ENCODE results near the gene RIC8B.

RIC8B gene

GRCh38 chr12:106766393-106766826 is 8.1 kb upstream of the RIC8B start:
- H3K4me3 ChIP-seq (replicated peaks in 1 of 2; ENCODE audit: low read depth in 2 of 2, low read length in 2 of 2) = no peak overlapping the region
- peak; percentile 28 to 89 for DNase-seq (ENCODE audit: low read depth in 2 of 2)
- TF ChIP-seq, protein P1, sequence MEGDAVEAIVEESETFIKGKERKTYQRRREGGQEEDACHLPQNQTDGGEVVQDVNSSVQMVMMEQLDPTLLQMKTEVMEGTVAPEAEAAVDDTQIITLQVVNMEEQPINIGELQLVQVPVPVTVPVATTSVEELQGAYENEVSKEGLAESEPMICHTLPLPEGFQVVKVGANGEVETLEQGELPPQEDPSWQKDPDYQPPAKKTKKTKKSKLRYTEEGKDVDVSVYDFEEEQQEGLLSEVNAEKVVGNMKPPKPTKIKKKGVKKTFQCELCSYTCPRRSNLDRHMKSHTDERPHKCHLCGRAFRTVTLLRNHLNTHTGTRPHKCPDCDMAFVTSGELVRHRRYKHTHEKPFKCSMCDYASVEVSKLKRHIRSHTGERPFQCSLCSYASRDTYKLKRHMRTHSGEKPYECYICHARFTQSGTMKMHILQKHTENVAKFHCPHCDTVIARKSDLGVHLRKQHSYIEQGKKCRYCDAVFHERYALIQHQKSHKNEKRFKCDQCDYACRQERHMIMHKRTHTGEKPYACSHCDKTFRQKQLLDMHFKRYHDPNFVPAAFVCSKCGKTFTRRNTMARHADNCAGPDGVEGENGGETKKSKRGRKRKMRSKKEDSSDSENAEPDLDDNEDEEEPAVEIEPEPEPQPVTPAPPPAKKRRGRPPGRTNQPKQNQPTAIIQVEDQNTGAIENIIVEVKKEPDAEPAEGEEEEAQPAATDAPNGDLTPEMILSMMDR (IDR thresholded peaks at IDR 0.05; ENCODE audit: low read depth, low read length) = no peak

DNA sequence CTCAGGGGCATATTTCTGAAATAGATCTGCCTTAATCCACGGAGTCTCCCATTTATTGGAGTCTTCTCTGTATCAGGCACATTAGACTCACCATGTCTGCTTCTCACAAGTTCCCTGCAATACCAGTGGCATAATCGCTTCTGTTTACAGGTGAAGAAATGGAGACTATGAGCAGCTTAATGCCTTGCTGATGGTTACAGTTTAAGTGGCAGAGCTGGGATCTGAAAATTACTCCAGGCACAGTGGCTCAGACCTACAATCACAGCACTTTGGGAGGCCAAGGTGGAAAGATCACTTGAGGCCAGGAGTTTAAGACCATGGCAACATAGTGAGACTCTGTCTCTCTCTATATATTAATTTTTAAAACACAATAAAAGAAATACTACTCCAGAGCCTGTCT is 7.3 kb upstream of the RIC8B start:
- DNase-seq (ENCODE audit: low read depth in 2 of 2) = no peak
- TF ChIP-seq, protein P1 (IDR thresholded peaks at IDR 0.05; ENCODE audit: low read depth, low read length) = no peak
- no peak overlapping the region for H3K4me3 ChIP-seq (replicated peaks in 1 of 2; ENCODE audit: low read depth in 2 of 2, low read length in 2 of 2)

GRCh38 chr12:106767954-106768822 is 6.3 kb upstream of the RIC8B start:
- TF ChIP-seq, protein P1 (IDR thresholded peaks at IDR 0.05; ENCODE audit: low read depth, low read length) = no peak
- H3K4me3 ChIP-seq (replicated peaks in 1 of 2; ENCODE audit: low read depth in 2 of 2, low read length in 2 of 2) = no peak overlapping the region
- peak; percentile 24 to 84 for DNase-seq (ENCODE audit: low read depth in 2 of 2)

DNA sequence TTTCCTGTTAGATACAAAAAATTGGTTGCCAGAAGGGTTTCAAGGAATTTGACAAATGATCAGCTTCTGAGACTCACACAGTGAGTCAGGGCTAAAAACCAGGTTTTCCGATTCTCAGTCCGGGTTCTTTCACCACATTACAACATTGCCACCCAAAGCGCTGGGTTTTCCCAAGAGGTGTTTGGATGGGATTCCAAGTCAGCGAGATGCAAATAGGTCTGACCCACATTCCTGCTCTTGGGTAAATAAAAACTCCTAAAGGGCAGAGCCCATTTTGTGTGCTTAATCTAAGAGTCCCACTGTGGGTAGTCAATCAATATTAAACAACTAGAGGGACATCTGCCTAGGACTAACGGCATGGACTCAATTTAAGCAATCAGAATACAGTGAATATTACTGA is 5.4 kb upstream of the RIC8B start:
- no peak overlapping the region for H3K4me3 ChIP-seq (replicated peaks in 1 of 2; ENCODE audit: low read depth in 2 of 2, low read length in 2 of 2)
- TF ChIP-seq, protein P1 (IDR thresholded peaks at IDR 0.05; ENCODE audit: low read depth, low read length) = no peak
- DNase-seq (ENCODE audit: low read depth in 2 of 2) = peak; percentile 37 to 66

DNA sequence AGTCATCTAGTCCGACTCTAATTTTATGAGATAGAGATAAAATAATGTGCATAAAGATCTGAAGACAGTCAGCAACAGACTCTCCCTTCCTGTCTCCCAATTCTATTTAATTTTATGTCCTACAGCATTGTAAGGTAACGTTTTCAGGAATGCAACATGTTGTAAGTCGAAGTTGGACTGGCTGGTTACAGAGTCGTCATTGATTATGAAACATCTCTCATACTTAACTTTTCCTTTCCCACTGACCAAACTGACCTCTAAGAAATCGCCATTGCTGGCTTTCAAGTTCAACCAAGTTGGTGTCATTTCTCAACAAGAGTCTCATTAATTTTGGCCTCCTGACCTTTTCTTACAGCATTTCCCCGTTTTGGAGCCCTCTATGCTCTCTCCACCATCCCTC is 4.9 kb upstream of the RIC8B start:
- peak in 1 of 2 donors; percentile 27 for DNase-seq (ENCODE audit: low read depth in 2 of 2)
- TF ChIP-seq, protein P1 (IDR thresholded peaks at IDR 0.05; ENCODE audit: low read depth, low read length) = no peak
- no peak overlapping the region for H3K4me3 ChIP-seq (replicated peaks in 1 of 2; ENCODE audit: low read depth in 2 of 2, low read length in 2 of 2)

GRCh38 chr12:106771425-106771824 is 3.1 kb upstream of the RIC8B start:
- no peak for DNase-seq (ENCODE audit: low read depth in 2 of 2)
- no peak overlapping the region for H3K4me3 ChIP-seq (replicated peaks in 1 of 2; ENCODE audit: low read depth in 2 of 2, low read length in 2 of 2)
- TF ChIP-seq, protein P1 (IDR thresholded peaks at IDR 0.05; ENCODE audit: low read depth, low read length) = no peak
